Uterus (tissue), 2 donors: ENCODE measurements around the gene TRIO.
A peak's percentile ranks its signal among the peaks of the same experiment; 100 is the strongest.

ENCODE experiments used
- CTCF ChIP-seq, 4 experiments: fragments of 200-600 bp in 2 of 4; fragments of 450-650 bp in 2 of 4; sonication (generic) in 2 of 4; IDR thresholded peaks; one replicate each; pipeline ENCODE4 v1.5.1; 2016 to 2019; ENCODE audit warnings: antibody characterized with exemption in 4 of 4, mild to moderate bottlenecking in 2 of 4, moderate library complexity in 1 of 4
- POLR2A ChIP-seq, 2 donors: fragments of 450-650 bp; IDR thresholded peaks; one replicate each; pipeline ENCODE4 v1.6.1; 2016; ENCODE audit warnings: antibody characterized with exemption in 2 of 2, mild to moderate bottlenecking in 1 of 2, moderate library complexity in 1 of 2

- TF ChIP-seq CTCF (IDR thresholded peaks at IDR 0.05): no peak
- TF ChIP-seq POLR2A (IDR thresholded peaks at IDR 0.05): peak in 1 of 2 donors; percentile 11
These were observed 11.0 kb downstream of the TRIO start for GRCh38 chr5:14153932-14154731.
